Ascending aorta (tissue), 2 donors: Measurements from ENCODE around the gene GPR183. TPM values are rescaled to one million over a fixed set of nuclear protein-coding genes. Genes with fewer than 3 reads are reported as not detected.

ENCODE experiments used
- DNase-seq, 2 donors: peaks; one replicate each; pipeline ENCODE4 v3.0.0-alpha.2; 2019; ENCODE audit warnings: low spot score in 2 of 2
- H3K27ac ChIP-seq, 2 donors: fragments of 200-600 bp; sonication (generic); one replicate each; pipeline ENCODE4 v1.5.1; 2016 to 2017; ENCODE audit warnings: mild to moderate bottlenecking in 1 of 2
- H3K27me3 ChIP-seq: fragments of 200-600 bp; sonication (generic); one replicate; pipeline ENCODE4 v1.5.1; 2017
- H3K36me3 ChIP-seq, 2 donors: fragments of 200-600 bp; sonication (generic); one replicate each; pipeline ENCODE4 v1.5.1; 2016
- H3K4me1 ChIP-seq, 2 donors: fragments of 200-600 bp; sonication (generic); one replicate each; pipeline ENCODE4 v1.5.1; 2016 to 2017; ENCODE audit warnings: mild to moderate bottlenecking in 1 of 2
- H3K4me3 ChIP-seq, 2 donors: fragments of 200-600 bp; sonication (generic); one replicate each; pipeline ENCODE4 v1.5.1; 2016 to 2017; ENCODE audit warnings: mild to moderate bottlenecking in 1 of 2
- H3K9me3 ChIP-seq, 2 donors: fragments of 200-600 bp; sonication (generic); one replicate each; pipeline ENCODE4 v1.5.1; 2016
- intact Hi-C: fragments of 100-400 bp; cut with DNase I; formaldehyde crosslinking; loops from one replicate; pipeline ENCODE4 v1.15.1; 2023
- total RNA-seq: library from RNA; depleted of rRNA; stranded (reverse); fragments of >200 nt; gene quantifications from one replicate; pipeline ENCODE4 v1.1.0, GENCODE V29; 2016
- TF ChIP-seq, protein P1 (sequence below), 3 experiments: fragments of 200-600 bp in 2 of 3; fragments of 450-650 bp in 1 of 3; sonication (generic) in 2 of 3; IDR thresholded peaks; one replicate each; pipeline ENCODE4 v1.5.1; 2016 to 2019; ENCODE audit warnings: antibody characterized with exemption in 3 of 3, mild to moderate bottlenecking in 1 of 3, moderate library complexity in 1 of 3

The GPR183 gene, protein sequence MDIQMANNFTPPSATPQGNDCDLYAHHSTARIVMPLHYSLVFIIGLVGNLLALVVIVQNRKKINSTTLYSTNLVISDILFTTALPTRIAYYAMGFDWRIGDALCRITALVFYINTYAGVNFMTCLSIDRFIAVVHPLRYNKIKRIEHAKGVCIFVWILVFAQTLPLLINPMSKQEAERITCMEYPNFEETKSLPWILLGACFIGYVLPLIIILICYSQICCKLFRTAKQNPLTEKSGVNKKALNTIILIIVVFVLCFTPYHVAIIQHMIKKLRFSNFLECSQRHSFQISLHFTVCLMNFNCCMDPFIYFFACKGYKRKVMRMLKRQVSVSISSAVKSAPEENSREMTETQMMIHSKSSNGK
- 1.1 TPM for total RNA-seq

DNA sequence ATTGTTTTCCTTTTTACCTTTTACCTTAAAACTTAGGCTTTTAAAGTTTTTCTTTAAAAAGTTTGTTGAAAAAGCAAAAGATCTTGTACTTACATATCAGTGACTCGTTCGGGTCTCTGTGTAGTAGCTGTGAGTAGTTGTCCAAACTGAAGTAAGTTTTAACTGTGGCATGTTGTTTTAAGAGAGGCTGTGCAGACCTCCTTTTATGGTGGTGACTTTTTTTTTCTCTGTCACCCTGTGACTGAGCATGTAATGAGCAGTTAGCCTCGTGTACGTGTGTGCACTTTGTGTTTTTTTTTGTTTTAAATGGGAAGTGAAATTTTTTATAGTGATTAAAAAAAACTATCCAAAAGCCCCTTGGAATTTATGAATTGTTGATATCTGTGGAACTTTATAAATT, at the start of gene GPR183:
GPR183 (minus strand) TSS at position 153 of the 400 bp plus-strand sequence. CDS start 11,254 bp downstream, outside the sequence.
- TF ChIP-seq, protein P1, sequence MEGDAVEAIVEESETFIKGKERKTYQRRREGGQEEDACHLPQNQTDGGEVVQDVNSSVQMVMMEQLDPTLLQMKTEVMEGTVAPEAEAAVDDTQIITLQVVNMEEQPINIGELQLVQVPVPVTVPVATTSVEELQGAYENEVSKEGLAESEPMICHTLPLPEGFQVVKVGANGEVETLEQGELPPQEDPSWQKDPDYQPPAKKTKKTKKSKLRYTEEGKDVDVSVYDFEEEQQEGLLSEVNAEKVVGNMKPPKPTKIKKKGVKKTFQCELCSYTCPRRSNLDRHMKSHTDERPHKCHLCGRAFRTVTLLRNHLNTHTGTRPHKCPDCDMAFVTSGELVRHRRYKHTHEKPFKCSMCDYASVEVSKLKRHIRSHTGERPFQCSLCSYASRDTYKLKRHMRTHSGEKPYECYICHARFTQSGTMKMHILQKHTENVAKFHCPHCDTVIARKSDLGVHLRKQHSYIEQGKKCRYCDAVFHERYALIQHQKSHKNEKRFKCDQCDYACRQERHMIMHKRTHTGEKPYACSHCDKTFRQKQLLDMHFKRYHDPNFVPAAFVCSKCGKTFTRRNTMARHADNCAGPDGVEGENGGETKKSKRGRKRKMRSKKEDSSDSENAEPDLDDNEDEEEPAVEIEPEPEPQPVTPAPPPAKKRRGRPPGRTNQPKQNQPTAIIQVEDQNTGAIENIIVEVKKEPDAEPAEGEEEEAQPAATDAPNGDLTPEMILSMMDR (IDR thresholded peaks at IDR 0.05), result no peak
- no peak for DNase-seq
- no peaks in the 10 kb centered on the region for H3K36me3 ChIP-seq
- H3K27ac ChIP-seq, result peak within 1 kb of the TSS; percentile 80 to 85
- H3K4me3 ChIP-seq, result peak within 1 kb of the TSS; percentile 10 to 50
- peaks cover 0 to 26% of the 10 kb centered on the region in 2 donors for H3K4me1 ChIP-seq
- H3K9me3 ChIP-seq, result no peaks in the 10 kb centered on the region
- intact Hi-C loops, result no loop called here
- no peaks in the 10 kb centered on the region for H3K27me3 ChIP-seq

DNA sequence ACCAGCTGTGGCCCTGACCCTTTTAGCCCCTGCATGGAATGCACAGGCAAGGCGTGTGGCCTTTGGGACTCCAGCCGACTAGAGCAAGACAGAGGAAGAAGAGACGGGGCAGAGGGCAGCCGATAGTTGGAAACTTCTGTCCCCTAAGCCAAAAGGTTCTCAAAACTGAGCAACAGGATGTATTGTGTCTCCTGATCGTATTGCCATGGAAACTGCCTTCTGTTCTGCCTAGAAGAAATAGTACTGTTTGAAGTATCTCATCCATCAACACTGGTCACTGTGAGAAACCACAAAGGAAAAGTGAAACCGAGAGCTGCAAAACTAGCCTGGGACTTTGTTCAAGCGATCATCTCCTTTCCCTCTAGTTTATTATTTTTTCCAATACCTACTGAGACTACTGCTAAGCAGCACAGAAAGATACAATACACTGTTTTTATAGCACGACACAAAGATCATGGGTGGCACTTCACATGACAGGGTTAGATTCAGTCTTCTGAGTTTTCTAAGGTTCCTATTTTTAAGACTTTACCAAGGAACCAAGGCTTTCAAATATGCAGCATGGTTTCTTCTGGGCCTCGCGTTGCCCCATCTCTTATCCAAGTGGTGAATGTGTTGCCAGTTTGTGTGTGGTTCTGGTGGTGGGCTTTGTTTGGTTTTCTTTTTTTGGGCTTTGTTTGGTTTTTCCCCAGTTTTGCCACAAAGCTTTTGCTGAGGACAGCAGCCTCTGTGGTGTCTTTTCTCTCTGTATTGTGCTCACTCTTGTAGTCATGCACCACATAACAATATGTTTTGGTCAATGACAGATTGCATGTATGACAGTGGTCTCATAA, 49.3 kb upstream of the GPR183 start:
- H3K27me3 ChIP-seq, result no peaks in the 10 kb centered on the region
- peaks cover 0 to 17% of the 10 kb centered on the region in 2 donors for H3K36me3 ChIP-seq
- TF ChIP-seq, protein P1 (IDR thresholded peaks at IDR 0.05), result no peak
- peak overlapping the region; percentile 21 to 29 for H3K4me3 ChIP-seq
- DNase-seq, result peak in 1 of 2 donors; percentile 71
- intact Hi-C loops, result no loop called here
- H3K27ac ChIP-seq, result peak overlapping the region; percentile 55 to 66
- no peaks in the 10 kb centered on the region for H3K9me3 ChIP-seq
- H3K4me1 ChIP-seq, result peaks cover 0 to 3% of the 10 kb centered on the region in 2 donors

DNA sequence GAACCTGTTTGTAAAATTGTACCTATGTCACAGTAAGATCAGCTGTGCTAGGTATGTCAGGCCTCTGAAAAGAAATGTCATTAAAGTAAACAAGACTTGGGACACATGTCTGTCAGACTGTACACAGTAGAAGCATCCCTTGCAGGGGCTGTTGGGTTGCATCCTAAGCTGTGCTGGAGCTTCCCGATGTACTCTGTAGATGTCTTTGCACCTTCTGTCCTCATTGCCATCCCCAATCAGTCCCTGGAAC, 48.7 kb upstream of the GPR183 start:
- peaks cover 0 to 3% of the 10 kb centered on the region in 2 donors for H3K4me1 ChIP-seq

DNA sequence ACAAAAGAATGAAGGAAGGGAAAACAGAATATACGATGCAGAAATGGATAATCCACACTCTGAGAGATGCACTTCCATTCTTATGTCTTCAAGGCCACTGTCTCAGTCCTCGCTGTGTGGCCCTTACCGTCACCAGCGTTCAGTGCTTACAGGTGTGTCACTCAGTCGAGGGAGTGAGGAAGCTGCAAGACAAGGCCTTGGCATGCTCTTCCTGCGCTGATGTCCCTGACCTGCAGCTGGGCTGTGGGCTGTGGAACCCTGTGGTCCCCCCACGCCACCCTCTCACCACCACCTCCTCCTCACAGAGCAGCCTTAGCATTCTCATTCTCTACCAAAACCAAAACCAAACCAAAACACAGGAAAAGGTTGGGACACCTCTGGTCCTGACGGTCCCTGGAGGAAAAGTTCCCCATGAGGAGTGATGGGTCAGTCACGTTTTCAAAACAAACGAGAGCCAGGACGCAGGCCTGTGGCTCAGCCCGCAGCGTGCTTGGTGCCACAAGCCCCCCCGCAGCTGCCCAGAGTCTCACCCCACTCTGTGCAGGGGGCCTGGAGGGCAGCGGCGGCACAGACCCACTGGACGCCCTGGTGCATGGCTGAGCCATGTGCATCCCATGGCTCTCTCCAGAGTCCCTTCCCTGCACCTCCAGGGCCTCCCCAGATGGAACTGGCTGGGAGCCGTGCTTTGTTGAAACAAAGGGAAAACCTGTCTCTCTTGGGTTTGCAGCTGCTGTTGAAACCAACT, 48.2 kb upstream of the GPR183 start:
- Histone ChIP-seq H3K4me3 (no peak overlapping the region), H3K36me3 (peaks cover under 1 to 17% of the 10 kb centered on the region in 2 donors), H3K27me3 (no peaks in the 10 kb centered on the region), H3K9me3 (no peaks in the 10 kb centered on the region), H3K4me1 (peaks cover 0 to 3% of the 10 kb centered on the region in 2 donors), H3K27ac (peak overlapping the region; percentile 55 to 66)
- TF ChIP-seq, protein P1 (IDR thresholded peaks at IDR 0.05), result no peak
- DNase-seq, result no peak
- intact Hi-C loops, result no loop called here

More for the DNA sequence above, 48.7 kb upstream of the GPR183 start:
- Histone ChIP-seq H3K4me3 (peak overlapping the region; percentile 21 to 29), H3K27ac (peak overlapping the region; percentile 55 to 66), H3K9me3 (no peaks in the 10 kb centered on the region), H3K27me3 (no peaks in the 10 kb centered on the region), H3K36me3 (peaks cover 0 to 17% of the 10 kb centered on the region in 2 donors)
- TF ChIP-seq, protein P1 (IDR thresholded peaks at IDR 0.05), result no peak
- no peak for DNase-seq
- intact Hi-C loops, result no loop called here

DNA sequence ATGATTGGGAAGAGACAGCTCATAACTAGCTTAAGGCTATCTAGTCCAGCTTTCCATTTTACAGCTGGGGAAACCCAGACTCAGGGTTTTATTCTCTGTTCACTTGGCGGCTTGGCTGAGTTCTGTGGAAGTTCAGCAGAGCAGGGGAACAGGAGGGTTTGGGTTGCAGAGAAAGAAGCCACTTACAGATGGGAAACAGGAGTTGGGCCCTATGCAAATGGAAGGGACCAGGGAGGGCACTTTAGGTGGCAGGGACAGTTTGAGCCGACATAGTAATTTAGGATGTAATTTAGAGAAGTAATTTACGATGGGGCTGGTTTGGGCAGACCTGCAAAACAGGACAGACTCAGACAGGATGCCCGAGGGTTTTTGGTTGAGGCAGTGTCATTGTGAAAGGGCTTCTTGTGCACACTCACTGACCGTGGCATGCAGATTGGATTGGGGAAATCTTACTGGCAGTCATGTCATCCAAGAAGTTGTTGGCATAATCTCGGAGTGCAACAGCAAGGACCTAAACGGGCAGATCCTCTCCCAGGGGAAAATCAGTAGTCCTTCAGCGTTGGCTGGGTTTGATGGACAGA, 47.3 kb upstream of the GPR183 start:
- Histone ChIP-seq H3K27ac (no peak overlapping the region), H3K9me3 (no peaks in the 10 kb centered on the region)
- TF ChIP-seq, protein P1 (IDR thresholded peaks at IDR 0.05), result no peak

More for the DNA sequence above, 47.3 kb upstream of the GPR183 start:
- Histone ChIP-seq H3K4me1 (peaks cover 0 to 3% of the 10 kb centered on the region in 2 donors), H3K36me3 (peaks cover 3 to 14% of the 10 kb centered on the region in 2 donors), H3K4me3 (no peak overlapping the region), H3K27me3 (no peaks in the 10 kb centered on the region)
- intact Hi-C loops, result no loop called here
- DNase-seq, result no peak
